HL-60 (cell line): ENCODE results near the gene METRN.

ENCODE experiments used
- DNase-seq, 2 experiments: peaks; one replicate each; pipeline ENCODE4 v3.0.0-alpha.2; 2010 to 2020; ENCODE audit warnings: low read depth in 1 of 2, low spot score in 1 of 2
- H3K27ac ChIP-seq: fragments of 250-450 bp; sonication (Bioruptor Pico); replicated peaks from 2 replicates; pipeline ENCODE4 v1.5.1; 2020; ENCODE audit warnings: mild to moderate bottlenecking, moderate library complexity
- H3K27me3 ChIP-seq: fragments of 250-450 bp; sonication (Bioruptor Pico); 2 replicates; pipeline ENCODE4 v1.5.1; 2021; ENCODE audit warnings: mild to moderate bottlenecking, moderate library complexity; ENCODE audit not compliant: insufficient read depth, poor library complexity, severe bottlenecking
- H3K4me3 ChIP-seq: replicated peaks from 2 replicates; pipeline ENCODE4 v1.5.1; 2011; ENCODE audit warnings: mild to moderate bottlenecking, control low read depth, low read length; ENCODE audit not compliant: insufficient read depth
- GABPA ChIP-seq: IDR thresholded peaks from 2 replicates; pipeline ENCODE4 v1.6.1; 2012; ENCODE audit warnings: low read depth
- POLR2AphosphoS5 ChIP-seq: IDR thresholded peaks from 2 replicates; pipeline ENCODE4 v1.6.1; 2012; ENCODE audit warnings: low read depth
- SPI1 ChIP-seq: IDR thresholded peaks from 2 replicates; pipeline ENCODE4 v1.6.1; 2012; ENCODE audit warnings: low read depth, mild to moderate bottlenecking, borderline replicate concordance
- TF ChIP-seq, protein P1 (sequence below): IDR thresholded peaks from 2 replicates; pipeline ENCODE4 v1.6.1; 2012; ENCODE audit warnings: low read depth; ENCODE audit not compliant: insufficient replicate concordance
- TF ChIP-seq, protein P2 (sequence below): IDR thresholded peaks from one replicate; pipeline ENCODE4 v1.5.1; 2011; ENCODE audit warnings: low read length, control low read depth, inconsistent platforms; ENCODE audit not compliant: insufficient read depth

Gene METRN

DNA sequence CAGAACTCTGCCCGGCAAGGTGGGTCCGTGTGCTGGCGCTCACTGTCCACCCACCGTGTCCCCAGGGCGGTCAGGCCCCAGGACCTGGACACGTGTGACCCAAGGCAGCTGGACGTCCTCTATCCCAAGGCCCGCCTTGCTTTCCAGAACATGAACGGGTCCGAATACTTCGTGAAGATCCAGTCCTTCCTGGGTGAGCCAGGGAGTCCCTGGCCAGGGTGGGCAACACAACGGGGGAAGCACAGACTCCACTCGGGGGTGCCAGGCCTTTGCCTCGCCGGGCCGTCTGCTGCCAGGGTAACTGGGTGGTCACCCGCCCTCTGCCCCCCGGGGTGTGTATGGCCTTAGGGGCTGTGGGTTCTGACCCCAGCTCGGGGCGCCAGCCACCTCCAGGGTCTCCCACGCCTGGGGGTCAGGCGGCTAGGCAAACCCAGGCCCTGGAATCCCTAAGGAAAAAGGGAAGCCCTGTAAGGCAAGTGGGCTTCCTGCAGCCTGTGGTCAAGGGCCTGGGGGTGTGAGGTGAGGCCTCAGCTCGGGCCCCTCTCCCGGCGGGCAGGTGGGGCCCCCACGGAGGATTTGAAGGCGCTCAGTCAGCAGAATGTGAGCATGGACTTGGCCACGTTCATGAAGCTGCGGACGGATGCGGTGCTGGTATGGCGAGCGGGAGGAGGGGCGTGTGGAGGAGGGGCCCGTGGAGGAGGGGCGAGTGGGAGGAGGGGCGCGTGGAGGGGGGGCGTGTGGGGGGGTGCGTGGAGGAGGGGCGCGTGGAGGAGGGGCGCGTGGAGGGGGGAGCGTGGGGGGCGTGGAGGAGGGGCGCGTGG, 52.1 kb downstream of the METRN start:
- H3K4me3 ChIP-seq: no peak overlapping the region
- H3K27me3 ChIP-seq: no peaks in the 10 kb centered on the region
- H3K27ac ChIP-seq: no peak overlapping the region
- no peak for DNase-seq
- TF ChIP-seq POLR2AphosphoS5 (no peak), SPI1 (no peak), GABPA (no peak)
- TF ChIP-seq, protein P1, sequence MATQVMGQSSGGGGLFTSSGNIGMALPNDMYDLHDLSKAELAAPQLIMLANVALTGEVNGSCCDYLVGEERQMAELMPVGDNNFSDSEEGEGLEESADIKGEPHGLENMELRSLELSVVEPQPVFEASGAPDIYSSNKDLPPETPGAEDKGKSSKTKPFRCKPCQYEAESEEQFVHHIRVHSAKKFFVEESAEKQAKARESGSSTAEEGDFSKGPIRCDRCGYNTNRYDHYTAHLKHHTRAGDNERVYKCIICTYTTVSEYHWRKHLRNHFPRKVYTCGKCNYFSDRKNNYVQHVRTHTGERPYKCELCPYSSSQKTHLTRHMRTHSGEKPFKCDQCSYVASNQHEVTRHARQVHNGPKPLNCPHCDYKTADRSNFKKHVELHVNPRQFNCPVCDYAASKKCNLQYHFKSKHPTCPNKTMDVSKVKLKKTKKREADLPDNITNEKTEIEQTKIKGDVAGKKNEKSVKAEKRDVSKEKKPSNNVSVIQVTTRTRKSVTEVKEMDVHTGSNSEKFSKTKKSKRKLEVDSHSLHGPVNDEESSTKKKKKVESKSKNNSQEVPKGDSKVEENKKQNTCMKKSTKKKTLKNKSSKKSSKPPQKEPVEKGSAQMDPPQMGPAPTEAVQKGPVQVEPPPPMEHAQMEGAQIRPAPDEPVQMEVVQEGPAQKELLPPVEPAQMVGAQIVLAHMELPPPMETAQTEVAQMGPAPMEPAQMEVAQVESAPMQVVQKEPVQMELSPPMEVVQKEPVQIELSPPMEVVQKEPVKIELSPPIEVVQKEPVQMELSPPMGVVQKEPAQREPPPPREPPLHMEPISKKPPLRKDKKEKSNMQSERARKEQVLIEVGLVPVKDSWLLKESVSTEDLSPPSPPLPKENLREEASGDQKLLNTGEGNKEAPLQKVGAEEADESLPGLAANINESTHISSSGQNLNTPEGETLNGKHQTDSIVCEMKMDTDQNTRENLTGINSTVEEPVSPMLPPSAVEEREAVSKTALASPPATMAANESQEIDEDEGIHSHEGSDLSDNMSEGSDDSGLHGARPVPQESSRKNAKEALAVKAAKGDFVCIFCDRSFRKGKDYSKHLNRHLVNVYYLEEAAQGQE: no peak
- TF ChIP-seq, protein P2, sequence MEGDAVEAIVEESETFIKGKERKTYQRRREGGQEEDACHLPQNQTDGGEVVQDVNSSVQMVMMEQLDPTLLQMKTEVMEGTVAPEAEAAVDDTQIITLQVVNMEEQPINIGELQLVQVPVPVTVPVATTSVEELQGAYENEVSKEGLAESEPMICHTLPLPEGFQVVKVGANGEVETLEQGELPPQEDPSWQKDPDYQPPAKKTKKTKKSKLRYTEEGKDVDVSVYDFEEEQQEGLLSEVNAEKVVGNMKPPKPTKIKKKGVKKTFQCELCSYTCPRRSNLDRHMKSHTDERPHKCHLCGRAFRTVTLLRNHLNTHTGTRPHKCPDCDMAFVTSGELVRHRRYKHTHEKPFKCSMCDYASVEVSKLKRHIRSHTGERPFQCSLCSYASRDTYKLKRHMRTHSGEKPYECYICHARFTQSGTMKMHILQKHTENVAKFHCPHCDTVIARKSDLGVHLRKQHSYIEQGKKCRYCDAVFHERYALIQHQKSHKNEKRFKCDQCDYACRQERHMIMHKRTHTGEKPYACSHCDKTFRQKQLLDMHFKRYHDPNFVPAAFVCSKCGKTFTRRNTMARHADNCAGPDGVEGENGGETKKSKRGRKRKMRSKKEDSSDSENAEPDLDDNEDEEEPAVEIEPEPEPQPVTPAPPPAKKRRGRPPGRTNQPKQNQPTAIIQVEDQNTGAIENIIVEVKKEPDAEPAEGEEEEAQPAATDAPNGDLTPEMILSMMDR: no peak

DNA sequence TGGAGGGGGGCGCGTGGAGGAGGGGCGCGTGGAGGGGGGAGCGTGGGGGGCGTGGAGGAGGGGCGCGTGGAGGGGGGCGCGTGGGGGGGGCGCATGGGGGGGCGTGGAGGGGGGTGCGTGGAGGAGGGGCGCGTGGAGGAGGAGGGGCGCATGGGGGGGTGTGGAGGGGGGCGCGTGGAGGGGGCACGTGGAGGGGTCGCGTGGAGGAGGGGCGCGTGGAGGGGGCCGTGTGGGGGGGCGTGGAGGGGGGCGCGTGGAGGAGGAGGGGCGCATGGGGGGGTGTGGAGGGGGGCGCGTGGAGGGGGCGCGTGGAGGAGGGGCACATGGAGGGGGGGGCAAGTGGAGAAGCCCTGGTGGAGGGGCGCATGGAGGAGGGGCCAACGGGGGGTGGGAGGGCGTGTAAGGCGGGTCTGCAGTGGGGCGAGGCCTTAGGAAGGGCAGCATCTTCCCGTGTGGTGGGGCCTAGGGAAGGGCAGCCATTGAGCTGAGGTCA, 52.9 kb downstream of the METRN start:
- TF ChIP-seq, protein P1: no peak
- TF ChIP-seq GABPA (no peak), POLR2AphosphoS5 (no peak), SPI1 (no peak)
- TF ChIP-seq, protein P2: no peak
- no peaks in the 10 kb centered on the region for H3K27me3 ChIP-seq
- no peak overlapping the region for H3K4me3 ChIP-seq
- no peak overlapping the region for H3K27ac ChIP-seq
- no peak for DNase-seq

DNA sequence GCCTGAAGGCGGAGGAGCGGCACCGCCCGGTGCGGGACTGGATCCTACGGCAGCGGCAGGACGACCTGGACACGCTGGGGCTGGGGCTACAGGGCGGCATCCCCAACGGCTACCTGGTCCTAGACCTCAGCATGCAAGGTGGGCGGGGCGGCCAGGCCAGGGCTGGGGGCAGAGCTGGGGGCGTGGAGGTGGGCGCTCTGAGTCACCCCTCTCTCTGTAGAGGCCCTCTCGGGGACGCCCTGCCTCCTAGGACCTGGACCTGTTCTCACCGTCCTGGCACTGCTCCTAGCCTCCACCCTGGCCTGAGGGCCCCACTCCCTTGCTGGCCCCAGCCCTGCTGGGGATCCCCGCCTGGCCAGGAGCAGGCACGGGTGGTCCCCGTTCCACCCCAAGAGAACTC, 53.5 kb downstream of the METRN start:
- no peaks in the 10 kb centered on the region for H3K27me3 ChIP-seq
- H3K4me3 ChIP-seq: no peak overlapping the region
- TF ChIP-seq GABPA (no peak), SPI1 (no peak), POLR2AphosphoS5 (no peak)
- TF ChIP-seq, protein P1: no peak
- TF ChIP-seq, protein P2: no peak
- no peak for DNase-seq
- no peak overlapping the region for H3K27ac ChIP-seq
